GM19025 (cell line): ENCODE results near the gene PTPRG.

Experiments
- ATAC-seq: cut with Tn5 transposase; IDR thresholded peaks from one replicate; pipeline ENCODE4 v1.9.1; 2021; ENCODE audit warnings: mild to moderate bottlenecking, low read depth, moderate library complexity; ENCODE audit not compliant: unreplicated experiment

PTPRG gene

DNA sequence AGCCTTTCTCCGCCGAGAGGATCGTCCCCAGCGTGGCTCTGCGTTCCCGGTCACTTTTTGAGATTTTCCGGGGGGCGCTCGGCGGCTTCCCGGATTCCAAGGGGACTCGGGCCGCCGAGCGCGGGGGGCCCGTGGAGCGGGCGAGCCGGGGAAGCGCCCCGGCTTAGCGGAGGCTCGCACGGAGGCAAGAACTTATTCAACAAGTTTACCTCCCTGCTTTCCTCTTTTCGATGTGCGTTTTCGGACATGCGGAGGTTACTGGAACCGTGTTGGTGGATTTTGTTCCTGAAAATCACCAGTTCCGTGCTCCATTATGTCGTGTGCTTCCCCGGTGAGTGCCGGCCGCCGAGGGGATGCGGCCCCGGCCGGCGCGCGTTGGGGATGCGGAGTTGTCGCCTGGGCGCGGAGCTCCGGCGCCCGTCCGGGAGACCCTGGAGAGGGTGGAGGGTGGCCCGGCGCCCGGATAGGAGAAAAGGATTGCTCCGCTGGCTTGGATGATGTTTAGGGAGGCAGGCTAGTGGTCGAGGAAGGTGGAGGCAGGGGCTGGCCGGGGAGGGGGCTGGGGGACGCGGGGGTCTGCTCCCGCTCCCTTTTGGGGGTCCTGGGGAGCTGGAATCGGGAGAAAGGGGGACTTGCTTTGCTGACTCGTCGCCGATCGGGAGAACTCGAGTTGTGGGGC, 810 bp downstream of the PTPRG start:
- no peak for ATAC-seq

DNA sequence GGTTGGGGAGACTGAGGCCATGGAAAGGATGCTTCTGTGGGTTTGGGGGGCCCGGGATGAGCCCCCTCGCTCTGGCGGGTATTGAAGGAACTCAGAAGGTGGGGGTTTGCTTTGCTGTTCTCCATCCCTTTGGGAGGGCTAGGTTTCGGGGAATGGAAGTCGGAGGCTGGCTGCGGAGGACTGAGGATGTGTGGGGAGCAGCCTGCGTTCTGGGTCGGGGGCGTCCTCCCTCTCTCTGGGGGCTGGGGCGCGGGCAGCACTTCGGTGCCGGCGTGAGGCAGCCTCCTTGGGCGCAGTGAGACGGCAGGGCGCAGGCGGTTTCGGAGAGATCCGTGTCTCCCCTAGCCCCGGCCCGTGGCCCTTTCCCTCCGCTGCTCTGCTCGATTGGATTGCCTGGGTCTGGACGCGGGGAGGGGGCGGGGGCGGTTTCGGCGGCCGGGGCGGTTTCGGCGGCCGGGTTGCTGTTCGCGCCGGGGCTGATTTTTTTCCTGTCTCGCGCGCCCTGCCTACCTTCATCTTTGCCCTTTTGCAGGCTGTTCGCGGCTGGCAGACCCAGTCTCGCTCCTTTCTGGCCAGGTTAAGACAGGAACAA, 1.4 kb downstream of the PTPRG start:
- no peak for ATAC-seq

- ATAC-seq, result no peak
Observed at GRCh38 chr3:61563313-61564271, 2.2 kb downstream of the PTPRG start.

DNA sequence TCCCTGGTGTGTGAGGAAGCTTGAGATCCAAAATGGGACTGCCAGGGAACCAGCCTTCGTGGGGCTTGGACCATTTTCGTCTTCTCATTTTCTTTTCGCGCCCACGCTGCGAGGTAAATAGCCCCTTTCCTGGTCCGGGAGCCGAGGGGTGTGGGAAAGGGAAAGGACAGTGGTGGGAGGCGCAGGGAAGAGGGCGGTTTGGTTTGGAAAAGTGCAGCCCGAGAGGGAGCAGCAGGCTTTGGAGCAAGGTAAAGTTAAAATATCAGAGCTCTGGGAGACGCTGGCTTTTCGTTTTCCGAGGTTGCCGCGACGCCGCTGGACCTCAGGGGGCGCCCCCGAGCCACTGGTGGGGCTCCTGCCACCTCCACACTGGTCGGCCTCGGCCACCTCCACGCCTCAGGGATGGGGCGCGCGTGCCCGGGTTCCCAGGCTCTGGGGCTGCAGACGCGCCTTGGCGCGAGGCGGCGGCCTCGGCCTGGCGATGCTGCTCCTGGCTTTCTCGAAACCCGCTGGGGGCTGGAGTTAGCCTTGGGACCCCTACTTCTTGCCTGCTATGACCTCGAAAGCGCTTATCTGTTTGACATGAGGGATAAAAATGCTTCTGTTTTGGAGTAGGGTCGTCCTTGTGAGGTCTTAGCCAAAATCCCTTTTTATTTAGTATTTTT, 3.2 kb downstream of the PTPRG start:
- ATAC-seq, result no peak

GRCh38 chr3:61565569-61565968, 4.2 kb downstream of the PTPRG start:
- ATAC-seq, result no peak

- no peak for ATAC-seq
Observed at GRCh38 chr3:61568127-61568526, 6.8 kb downstream of the PTPRG start.

DNA sequence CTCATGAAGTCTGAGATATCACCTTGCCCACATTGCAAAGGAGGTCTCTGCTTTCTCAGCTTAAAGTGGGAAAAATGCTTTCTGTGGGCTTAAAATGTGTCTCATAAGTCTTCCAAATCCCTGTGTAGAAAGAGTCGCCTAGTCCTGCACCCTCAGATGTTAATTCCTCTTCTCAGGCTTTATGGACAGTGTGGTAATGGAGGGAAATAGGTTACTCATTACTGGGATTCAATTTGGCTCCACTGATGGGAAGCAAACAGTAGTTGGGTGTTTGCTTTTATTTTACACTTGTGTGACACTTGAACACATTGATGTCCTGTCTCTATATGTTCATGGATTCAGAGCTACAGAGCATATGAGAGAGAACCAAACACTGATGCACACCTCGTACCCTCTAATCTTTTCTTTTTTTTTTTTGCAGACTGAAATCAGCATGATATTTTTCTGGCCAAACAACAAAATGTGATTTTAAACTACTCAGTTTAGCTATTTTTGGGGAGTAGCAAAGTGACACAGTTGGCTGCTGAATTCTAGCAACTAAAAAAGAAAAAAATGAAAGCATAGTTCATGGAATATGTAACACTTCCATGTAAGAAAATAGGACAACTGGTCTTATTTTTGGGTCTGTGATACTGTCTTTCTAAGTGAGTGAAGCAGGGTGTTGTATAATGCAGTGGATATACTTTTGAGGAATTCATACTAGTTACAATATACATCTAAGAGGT, 8.6 kb downstream of the PTPRG start:
- ATAC-seq, result no peak

DNA sequence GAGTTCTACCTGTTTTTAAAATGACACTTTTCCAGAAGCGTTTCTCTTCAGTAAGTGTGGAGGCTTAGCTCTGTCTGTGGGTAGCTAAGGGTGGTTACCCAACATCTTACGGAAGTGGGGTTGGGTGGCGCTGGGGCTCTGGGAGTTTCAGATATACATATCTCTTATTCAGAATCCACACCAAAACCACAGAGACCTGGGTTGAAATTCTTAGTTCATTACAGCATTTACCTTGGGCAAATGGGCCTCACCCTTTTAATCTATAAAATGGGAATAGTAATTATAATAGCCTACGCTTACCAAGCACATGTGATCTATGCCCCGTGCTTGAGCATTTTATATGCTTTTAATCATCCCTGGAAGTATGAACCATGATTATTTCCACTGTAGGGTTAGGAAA, 9.4 kb downstream of the PTPRG start:
- ATAC-seq, result no peak

GRCh38 chr3:61571516-61572336, 10.4 kb downstream of the PTPRG start:
- no peak for ATAC-seq

- no peak for ATAC-seq
Observed at GRCh38 chr3:61572879-61573278, 11.5 kb downstream of the PTPRG start.

DNA sequence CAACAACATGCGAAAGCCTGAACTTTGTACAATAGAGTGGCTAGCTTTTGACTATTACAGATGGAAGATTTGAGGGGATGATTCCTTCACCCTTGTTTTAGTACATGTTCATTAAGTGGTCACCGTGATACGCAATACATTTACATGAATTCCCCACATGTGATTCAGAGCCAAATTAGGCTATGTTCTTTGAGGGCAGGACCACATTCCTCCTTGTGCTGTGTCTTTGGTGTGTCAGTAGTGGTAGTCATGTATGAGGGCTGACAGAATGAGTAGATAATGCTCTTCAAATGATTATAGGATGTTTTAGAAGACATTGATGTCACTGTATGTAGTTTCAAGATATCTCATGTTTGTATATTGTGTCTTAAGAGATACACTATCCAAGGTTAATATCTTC, 12.1 kb downstream of the PTPRG start:
- no peak for ATAC-seq

DNA sequence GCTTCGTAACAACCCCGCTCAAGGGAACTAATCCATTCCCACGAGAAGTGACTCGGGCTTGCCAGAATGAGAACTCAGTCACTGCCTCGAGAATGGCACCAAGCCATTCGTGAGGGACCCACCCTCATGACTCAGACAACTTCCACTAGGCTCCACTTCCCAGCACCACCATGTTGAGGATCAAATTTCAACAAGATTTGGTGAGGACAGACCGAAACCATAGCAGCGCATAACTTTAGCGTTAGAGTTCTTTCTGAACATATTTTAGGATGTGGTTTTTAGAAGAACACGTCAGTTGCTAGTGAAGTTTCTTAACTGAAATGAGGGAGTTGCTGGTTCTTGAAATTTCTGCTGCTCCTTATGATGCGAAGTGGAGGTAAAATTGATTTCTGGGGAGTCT, 13.5 kb downstream of the PTPRG start:
- no peak for ATAC-seq

GRCh38 chr3:61575893-61576292, 14.5 kb downstream of the PTPRG start:
- no peak for ATAC-seq

DNA sequence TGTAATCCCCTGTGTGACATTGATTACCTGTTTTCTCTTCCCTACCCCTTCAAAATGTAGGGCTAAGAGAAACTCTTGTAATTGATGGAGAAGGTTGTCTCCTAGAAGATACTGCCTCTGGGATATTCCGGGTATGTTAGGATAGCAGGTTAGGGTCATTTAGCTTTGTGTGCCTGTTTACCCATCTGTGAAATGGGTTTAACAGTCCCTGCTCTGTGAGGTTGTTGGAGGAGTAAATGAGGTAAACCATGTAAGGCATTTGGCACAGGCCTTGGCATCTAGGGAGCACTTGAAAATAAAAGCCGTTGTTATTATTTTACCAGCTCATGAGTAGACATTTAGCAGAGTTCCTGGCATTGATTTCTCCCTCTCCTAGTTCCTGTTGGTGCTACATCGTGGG, 16.4 kb downstream of the PTPRG start:
- ATAC-seq, result no peak

- no peak for ATAC-seq
Observed at GRCh38 chr3:61578667-61579367, 17.4 kb downstream of the PTPRG start.

DNA sequence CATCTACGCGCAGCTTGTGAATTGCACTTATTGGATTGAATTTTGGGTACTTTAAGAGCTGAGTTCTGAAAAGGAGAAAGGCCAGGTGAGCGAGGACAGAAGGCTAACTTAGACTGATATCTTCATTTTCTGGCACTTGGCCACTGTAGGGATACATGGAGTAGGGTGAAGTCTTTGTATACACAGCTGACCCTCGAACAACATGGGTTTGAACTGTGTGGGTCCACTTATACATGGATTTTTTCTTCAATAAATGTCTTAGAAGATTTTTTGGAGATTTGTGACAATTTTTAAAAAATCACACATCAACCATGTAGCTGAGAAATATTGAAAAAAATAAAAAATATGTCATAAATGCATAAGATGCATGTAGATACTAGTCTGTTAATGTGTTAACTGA, 18.3 kb downstream of the PTPRG start:
- no peak for ATAC-seq

- ATAC-seq, result no peak
Observed at GRCh38 chr3:61580982-61581643, 19.7 kb downstream of the PTPRG start.

GRCh38 chr3:61582287-61582686, 20.9 kb downstream of the PTPRG start:
- no peak for ATAC-seq
